ENCODE results near the gene RFTN1. TPM values are rescaled to one million over a fixed set of nuclear protein-coding genes. Genes with fewer than 3 reads are reported as not detected.

The RFTN1 gene
- total RNA-seq, 3 donors from 2014 or later (not counting 1 experiment from before 2014, with no cell fraction given) = 112 to 135 (median 115) TPM

- peak overlapping the region in 1 of 2 donors; percentile 36 for H3K27ac Mint-ChIP-seq
- no peak for DNase-seq
- Histone ChIP-seq H3K36me3 (ENCODE audit: control insufficient read depth, insufficient read depth, low read length) (peaks cover 17% of the 10 kb centered on the region), H3K9me3 (ENCODE audit: control insufficient read depth, insufficient read depth, low read length) (no peaks in the 10 kb centered on the region), H3K4me1 (ENCODE audit: control insufficient read depth, insufficient read depth, low read length) (peaks cover 6% of the 10 kb centered on the region), H3K27me3 (ENCODE audit: control insufficient read depth, insufficient read depth, low read length) (no peaks in the 10 kb centered on the region), H3K4me3 (ENCODE audit: low read length) (no peak overlapping the region), H3K27ac (ENCODE audit: low read length) (no peak overlapping the region)
- H3K4me3 Mint-ChIP-seq = no peak overlapping the region
- 81% methylated on average over 11 of the region's 11 CpGs for WGBS (ENCODE audit: insufficient coverage)
- H3K27me3 Mint-ChIP-seq (ENCODE audit: low read depth in 2 of 2) = no peaks in the 10 kb centered on the region
- no peaks in the 10 kb centered on the region for H3K9me3 Mint-ChIP-seq
- ATAC-seq = no peak
- H3K36me3 Mint-ChIP-seq = peaks cover 16% of the 10 kb centered on the region
- peaks cover 47 to 48% of the 10 kb centered on the region in 2 donors for H3K4me1 Mint-ChIP-seq
- intact Hi-C loops (cut with micrococcal nuclease) = no loop called here
- no peak for TF ChIP-seq CTCF (IDR thresholded peaks at IDR 0.05)
These were observed 82.5 kb downstream of the RFTN1 start for GRCh38 chr3:16430717-16431630.

- no peak for ATAC-seq
- intact Hi-C loops (cut with micrococcal nuclease) = no loop called here
- no peak for TF ChIP-seq CTCF (IDR thresholded peaks at IDR 0.05)
- Mint-ChIP-seq H3K4me1 (peaks cover 58 to 61% of the 10 kb centered on the region in 2 donors), H3K36me3 (peaks cover 16% of the 10 kb centered on the region), H3K4me3 (no peak overlapping the region), H3K27ac (peak overlapping the region; percentile 17 to 60), H3K9me3 (peaks cover 0 to 2% of the 10 kb centered on the region in 2 donors), H3K27me3 (ENCODE audit: low read depth in 2 of 2) (no peaks in the 10 kb centered on the region)
- no peaks in the 10 kb centered on the region for H3K27me3 ChIP-seq (ENCODE audit: control insufficient read depth, insufficient read depth, low read length)
- H3K4me1 ChIP-seq (ENCODE audit: control insufficient read depth, insufficient read depth, low read length) = peaks cover 5% of the 10 kb centered on the region
- peaks cover 20% of the 10 kb centered on the region for H3K36me3 ChIP-seq (ENCODE audit: control insufficient read depth, insufficient read depth, low read length)
- WGBS (ENCODE audit: insufficient coverage) = 100% methylated on average over 1 of the region's 1 CpG
- no peak overlapping the region for H3K27ac ChIP-seq (ENCODE audit: low read length)
- H3K4me3 ChIP-seq (ENCODE audit: low read length) = no peak overlapping the region
- H3K9me3 ChIP-seq (ENCODE audit: control insufficient read depth, insufficient read depth, low read length) = no peaks in the 10 kb centered on the region
- DNase-seq = no peak
These were observed 84.4 kb downstream of the RFTN1 start for GRCh38 chr3:16429086-16429485.

GRCh38 chr3:16428612-16429011, 84.9 kb downstream of the RFTN1 start:
- Mint-ChIP-seq H3K27ac (peak overlapping the region in 1 of 2 donors; percentile 17), H3K4me3 (no peak overlapping the region), H3K4me1 (peaks cover 58 to 61% of the 10 kb centered on the region in 2 donors), H3K27me3 (ENCODE audit: low read depth in 2 of 2) (no peaks in the 10 kb centered on the region), H3K9me3 (peaks cover 0 to 2% of the 10 kb centered on the region in 2 donors), H3K36me3 (peaks cover 16% of the 10 kb centered on the region)
- no peak overlapping the region for H3K27ac ChIP-seq (ENCODE audit: low read length)
- H3K4me3 ChIP-seq (ENCODE audit: low read length) = no peak overlapping the region
- no peaks in the 10 kb centered on the region for H3K27me3 ChIP-seq (ENCODE audit: control insufficient read depth, insufficient read depth, low read length)
- H3K4me1 ChIP-seq (ENCODE audit: control insufficient read depth, insufficient read depth, low read length) = peaks cover under 1% of the 10 kb centered on the region
- no peak for DNase-seq
- peaks cover 18% of the 10 kb centered on the region for H3K36me3 ChIP-seq (ENCODE audit: control insufficient read depth, insufficient read depth, low read length)
- intact Hi-C loops (cut with micrococcal nuclease) = no loop called here
- no peak for TF ChIP-seq CTCF (IDR thresholded peaks at IDR 0.05)
- H3K9me3 ChIP-seq (ENCODE audit: control insufficient read depth, insufficient read depth, low read length) = no peaks in the 10 kb centered on the region
- WGBS (ENCODE audit: insufficient coverage) = 99% methylated on average over 5 of the region's 5 CpGs
- no peak for ATAC-seq
